ENCODE measurements around the gene OLIG2.

The OLIG2 gene

GRCh38 chr21:33036430-33037162 lies 10.9 kb downstream of the OLIG2 start:
- TF ChIP-seq NFRKB (IDR thresholded peaks at IDR 0.05): no peak
- no peak for TF ChIP-seq FOXA1 (IDR thresholded peaks at IDR 0.05)
- no peak for TF ChIP-seq LEF1 (IDR thresholded peaks at IDR 0.05; ENCODE audit: borderline replicate concordance)
- TF ChIP-seq BHLHE40 (IDR thresholded peaks at IDR 0.05; ENCODE audit: borderline replicate concordance): no peak
- no peak for TF ChIP-seq L3MBTL2 (conservative IDR thresholded peaks at IDR 0.05)
- TF ChIP-seq ARNT (IDR thresholded peaks at IDR 0.05): no peak
- no peak for TF ChIP-seq ZNF384 (IDR thresholded peaks at IDR 0.05)
- no peak for DNase-seq (ENCODE audit: extremely low spot score)
- CTCF ChIA-PET: no interaction called here
- POLR2A ChIA-PET: interaction anchor here (2.3 kb wide), 1 partner anchor 11 kb away, joined by 6 read pairs; the partner anchor contains the start of gene OLIG2

GRCh38 chr21:33037501-33037900 lies 11.8 kb downstream of the OLIG2 start:
- ChIA-PET POLR2A (interaction anchor here (1.0 kb wide), 1 partner anchor 12 kb away, joined by 4 read pairs; the partner anchor contains the start of gene OLIG2), CTCF (interaction anchor here (0.6 kb wide), 1 partner anchor 569 kb away, joined by 3 read pairs; no protein-coding TSS in a partner anchor)
- DNase-seq (ENCODE audit: extremely low spot score): no peak
- no peak for TF ChIP-seq SP1 (IDR thresholded peaks at IDR 0.05)
- TF ChIP-seq L3MBTL2 (conservative IDR thresholded peaks at IDR 0.05): no peak
- TF ChIP-seq PKNOX1 (IDR thresholded peaks at IDR 0.05): no peak

GRCh38 chr21:33039536-33039935 lies 13.8 kb downstream of the OLIG2 start:
- CTCF ChIA-PET: no interaction called here
- POLR2A ChIA-PET: no interaction called here
- TF ChIP-seq FOXK2 (IDR thresholded peaks at IDR 0.05): no peak
- no peak for TF ChIP-seq SP1 (IDR thresholded peaks at IDR 0.05)
- TF ChIP-seq LEF1 (IDR thresholded peaks at IDR 0.05; ENCODE audit: borderline replicate concordance): no peak
- no peak for TF ChIP-seq FOXA1 (IDR thresholded peaks at IDR 0.05)
- TF ChIP-seq BHLHE40 (IDR thresholded peaks at IDR 0.05; ENCODE audit: borderline replicate concordance): no peak
- no peak for TF ChIP-seq L3MBTL2 (conservative IDR thresholded peaks at IDR 0.05)
- no peak for TF ChIP-seq FOXM1 (IDR thresholded peaks at IDR 0.05; ENCODE audit: borderline replicate concordance)
- TF ChIP-seq ARNT (IDR thresholded peaks at IDR 0.05): no peak
- no peak for TF ChIP-seq ELF4 (IDR thresholded peaks at IDR 0.05)
- no peak for TF ChIP-seq SUZ12 (IDR thresholded peaks at IDR 0.05)
- no peak for TF ChIP-seq CTBP1 (IDR thresholded peaks at IDR 0.05; ENCODE audit: borderline replicate concordance)
- TF ChIP-seq PKNOX1 (IDR thresholded peaks at IDR 0.05): no peak
- no peak for TF ChIP-seq HDGF (IDR thresholded peaks at IDR 0.05; ENCODE audit: borderline replicate concordance)
- TF ChIP-seq NFRKB (IDR thresholded peaks at IDR 0.05): no peak
- no peak for TF ChIP-seq TARDBP (IDR thresholded peaks at IDR 0.05)
- no peak for DNase-seq (ENCODE audit: extremely low spot score)

GRCh38 chr21:33040215-33040614 lies 14.5 kb downstream of the OLIG2 start:
- CTCF ChIA-PET: no interaction called here
- TF ChIP-seq SP1 (IDR thresholded peaks at IDR 0.05) (no peak), ARNT (IDR thresholded peaks at IDR 0.05) (no peak), PKNOX1 (IDR thresholded peaks at IDR 0.05) (no peak), NFRKB (IDR thresholded peaks at IDR 0.05) (no peak), ELF4 (IDR thresholded peaks at IDR 0.05) (no peak), ZNF384 (IDR thresholded peaks at IDR 0.05) (no peak), TARDBP (IDR thresholded peaks at IDR 0.05) (no peak), CTBP1 (IDR thresholded peaks at IDR 0.05; ENCODE audit: borderline replicate concordance) (no peak), HDGF (IDR thresholded peaks at IDR 0.05; ENCODE audit: borderline replicate concordance) (no peak), BHLHE40 (IDR thresholded peaks at IDR 0.05; ENCODE audit: borderline replicate concordance) (no peak), FOXK2 (IDR thresholded peaks at IDR 0.05) (no peak), FOXM1 (IDR thresholded peaks at IDR 0.05; ENCODE audit: borderline replicate concordance) (no peak), FOXA1 (IDR thresholded peaks at IDR 0.05) (no peak), SUZ12 (IDR thresholded peaks at IDR 0.05) (no peak), L3MBTL2 (conservative IDR thresholded peaks at IDR 0.05) (no peak), LEF1 (IDR thresholded peaks at IDR 0.05; ENCODE audit: borderline replicate concordance) (no peak)
- POLR2A ChIA-PET: no interaction called here

GRCh38 chr21:33041981-33042380 lies 16.2 kb downstream of the OLIG2 start:
- ChIA-PET POLR2A (interaction anchor here (1.3 kb wide), 1 partner anchor 16 kb away, joined by 5 read pairs; the partner anchor contains the start of gene OLIG2), CTCF (interaction anchor here (1.2 kb wide), 1 partner anchor 17 kb away, joined by 3 read pairs; the partner anchor contains the start of gene OLIG2)
- no peak for DNase-seq (ENCODE audit: extremely low spot score)
- TF ChIP-seq ELF4 (IDR thresholded peaks at IDR 0.05): no peak
- no peak for TF ChIP-seq SP1 (IDR thresholded peaks at IDR 0.05)
- no peak for TF ChIP-seq FOXM1 (IDR thresholded peaks at IDR 0.05; ENCODE audit: borderline replicate concordance)
- TF ChIP-seq HDGF (IDR thresholded peaks at IDR 0.05; ENCODE audit: borderline replicate concordance): no peak
- no peak for TF ChIP-seq FOXK2 (IDR thresholded peaks at IDR 0.05)
- TF ChIP-seq ARNT (IDR thresholded peaks at IDR 0.05): no peak
- no peak for TF ChIP-seq PKNOX1 (IDR thresholded peaks at IDR 0.05)
- no peak for TF ChIP-seq ZNF384 (IDR thresholded peaks at IDR 0.05)
- TF ChIP-seq L3MBTL2 (conservative IDR thresholded peaks at IDR 0.05): no peak
- no peak for TF ChIP-seq SUZ12 (IDR thresholded peaks at IDR 0.05)
- no peak for TF ChIP-seq NFRKB (IDR thresholded peaks at IDR 0.05)
- TF ChIP-seq TARDBP (IDR thresholded peaks at IDR 0.05): no peak
- TF ChIP-seq CTBP1 (IDR thresholded peaks at IDR 0.05; ENCODE audit: borderline replicate concordance): no peak
- TF ChIP-seq FOXA1 (IDR thresholded peaks at IDR 0.05): no peak
- no peak for TF ChIP-seq LEF1 (IDR thresholded peaks at IDR 0.05; ENCODE audit: borderline replicate concordance)
- no peak for TF ChIP-seq BHLHE40 (IDR thresholded peaks at IDR 0.05; ENCODE audit: borderline replicate concordance)

More at GRCh38 chr21:33040215-33040614, 14.5 kb downstream of the OLIG2 start:
- no peak for DNase-seq (ENCODE audit: extremely low spot score)

Data from HEK293T (cell line).